Neuronal stem cell (in vitro differentiated cells): Measurements from ENCODE around the gene TSPAN14.

Experiments
- DNase-seq: peaks from one replicate; pipeline ENCODE4 v3.0.0-alpha.2; 2013; ENCODE audit warnings: low spot score
- H2AFZ ChIP-seq: one replicate; pipeline ENCODE4 v1.6.1; 2013; ENCODE audit warnings: mild to moderate bottlenecking, low read length, inconsistent platforms
- H2AK5ac ChIP-seq: 2 replicates; pipeline ENCODE4 v1.6.1; 2013; ENCODE audit warnings: low read depth, mild to moderate bottlenecking, inconsistent platforms, low read length, moderate library complexity, mixed read lengths
- H2BK120ac ChIP-seq: 2 replicates; pipeline ENCODE4 v1.6.1; 2013; ENCODE audit warnings: low read depth, mild to moderate bottlenecking, inconsistent platforms, low read length, moderate library complexity, mixed read lengths
- H2BK12ac ChIP-seq: one replicate; pipeline ENCODE4 v1.6.1; 2013; ENCODE audit warnings: low read length, inconsistent platforms
- H2BK15ac ChIP-seq: 2 replicates; pipeline ENCODE4 v1.6.1; 2013; ENCODE audit warnings: mild to moderate bottlenecking, low read length, inconsistent platforms, mixed read lengths
- H2BK5ac ChIP-seq: one replicate; pipeline ENCODE4 v1.6.1; 2013; ENCODE audit warnings: inconsistent platforms, mild to moderate bottlenecking, low read length, moderate library complexity
- H3K14ac ChIP-seq: one replicate; pipeline ENCODE4 v1.6.1; 2013; ENCODE audit warnings: low read length, inconsistent platforms
- H3K18ac ChIP-seq: 2 replicates; pipeline ENCODE4 v1.6.1; 2013; ENCODE audit warnings: low read length, inconsistent platforms
- H3K23ac ChIP-seq: 2 replicates; pipeline ENCODE4 v1.6.1; 2013; ENCODE audit warnings: low read depth, mild to moderate bottlenecking, mixed read lengths, low read length, inconsistent platforms; ENCODE audit not compliant: poor library complexity
- H3K27ac ChIP-seq: replicated peaks from 3 replicates; pipeline ENCODE4 v1.5.1; 2013; ENCODE audit warnings: low read length, inconsistent platforms
- H3K27me3 ChIP-seq, 3 experiments: 2 replicates each; pipeline ENCODE4 v1.6.1; 2013; ENCODE audit warnings: low read length in 3 of 3, mild to moderate bottlenecking in 2 of 3, inconsistent platforms in 1 of 3, low read depth in 1 of 3, mixed read lengths in 1 of 3, moderate library complexity in 1 of 3; ENCODE audit not compliant: control insufficient read depth in 3 of 3, insufficient read depth in 3 of 3
- H3K36me3 ChIP-seq, 2 donors: replicated peaks in 1 of 2; 2 replicates each; pipeline ENCODE4 v1.6.1; 2013; ENCODE audit warnings: low read length in 2 of 2; ENCODE audit not compliant: control insufficient read depth in 2 of 2, insufficient read depth in 2 of 2
- H3K4ac ChIP-seq: 2 replicates; pipeline ENCODE4 v1.6.1; 2013; ENCODE audit warnings: inconsistent platforms, mild to moderate bottlenecking, low read length, moderate library complexity
- H3K4me1 ChIP-seq, 2 donors: 1 replicate in 1 of 2; 2 replicates in 1 of 2; pipeline ENCODE4 v1.6.1; 2013; ENCODE audit warnings: low read length in 2 of 2, low read depth in 1 of 2; ENCODE audit not compliant: control insufficient read depth in 2 of 2, insufficient read depth in 1 of 2
- H3K4me2 ChIP-seq: one replicate; pipeline ENCODE4 v1.6.1; 2013; ENCODE audit warnings: mild to moderate bottlenecking, low read length, inconsistent platforms; ENCODE audit not compliant: insufficient read depth, poor library complexity, severe bottlenecking
- H3K4me3 ChIP-seq, 2 donors: 2 replicates each; pipeline ENCODE4 v1.5.1; 2013; ENCODE audit warnings: low read length in 2 of 2, mild to moderate bottlenecking in 2 of 2, inconsistent platforms in 1 of 2, moderate library complexity in 1 of 2
- H3K79me1 ChIP-seq: one replicate; pipeline ENCODE4 v1.6.1; 2013; ENCODE audit warnings: low read depth, mild to moderate bottlenecking, inconsistent platforms, low read length, moderate library complexity
- H3K9ac ChIP-seq: one replicate; pipeline ENCODE4 v1.6.1; 2013; ENCODE audit warnings: mild to moderate bottlenecking, low read depth, low read length, inconsistent platforms; ENCODE audit not compliant: poor library complexity
- H3K9me3 ChIP-seq, 2 donors: replicated peaks in 1 of 2; 2 replicates each; pipeline versions ENCODE3 to v1.6.1; 2013; ENCODE audit warnings: low read length in 2 of 2, mild to moderate bottlenecking in 2 of 2, inconsistent platforms in 1 of 2, low read depth in 1 of 2, mixed read lengths in 1 of 2, moderate library complexity in 1 of 2; ENCODE audit not compliant: control insufficient read depth in 2 of 2, insufficient read depth in 1 of 2
- H4K8ac ChIP-seq: one replicate; pipeline ENCODE4 v1.6.1; 2013; ENCODE audit warnings: low read depth, mild to moderate bottlenecking, inconsistent platforms, low read length, moderate library complexity
- H4K91ac ChIP-seq: one replicate; pipeline ENCODE4 v1.6.1; 2013; ENCODE audit warnings: low read length, low read depth, mild to moderate bottlenecking, inconsistent platforms; ENCODE audit not compliant: poor library complexity
- WGBS, 2 donors: extraction: QIAGEN DNeasy Blood & Tissue Kit; methylation state at CpG; one replicate each; pipeline ENCODE4 v1.1.7; 2013; ENCODE audit warnings: missing lambda C conversion rate in 2 of 2, mixed read lengths in 1 of 2; ENCODE audit not compliant: insufficient read length in 2 of 2, insufficient replicate concordance in 1 of 2; ENCODE audit errors: extremely low coverage in 2 of 2; 5-methylcytosine and 5-hydroxymethylcytosine counted together

TSPAN14 gene

GRCh38 chr10:80407812-80408241 lies 46.3 kb upstream of the TSPAN14 start:
- peak overlapping the region; percentile 96 for H2AFZ ChIP-seq
- H2BK12ac ChIP-seq: no peak overlapping the region
- no peaks in the 10 kb centered on the region for H3K27me3 ChIP-seq
- DNase-seq: no peak
- peak overlapping the region; percentile 78 for H3K9ac ChIP-seq
- peaks cover 18 to 20% of the 10 kb centered on the region in 2 donors for H3K4me1 ChIP-seq
- H3K4me2 ChIP-seq: peak overlapping the region; percentile 80
- H4K8ac ChIP-seq: no peak overlapping the region
- peak overlapping the region; percentile 62 for H3K23ac ChIP-seq
- no peak overlapping the region for H2BK15ac ChIP-seq
- peaks cover 2 to 23% of the 10 kb centered on the region in 2 donors for H3K36me3 ChIP-seq
- peak overlapping the region; percentile 84 for H3K27ac ChIP-seq
- peak overlapping the region; percentile 57 for H2BK5ac ChIP-seq
- H4K91ac ChIP-seq: no peak overlapping the region
- H3K79me1 ChIP-seq: peaks cover 8% of the 10 kb centered on the region
- peak overlapping the region; percentile 70 to 91 for H3K4me3 ChIP-seq
- no peak overlapping the region for H2AK5ac ChIP-seq
- no peaks in the 10 kb centered on the region for H3K9me3 ChIP-seq
- no peak overlapping the region for H3K14ac ChIP-seq
- H3K18ac ChIP-seq: peak overlapping the region; percentile 96
- WGBS, 2 donors: no CpG with 5 or more reads among the region's 16 CpGs
- no peak overlapping the region for H3K4ac ChIP-seq
- H2BK120ac ChIP-seq: peak overlapping the region; percentile 22

DNA sequence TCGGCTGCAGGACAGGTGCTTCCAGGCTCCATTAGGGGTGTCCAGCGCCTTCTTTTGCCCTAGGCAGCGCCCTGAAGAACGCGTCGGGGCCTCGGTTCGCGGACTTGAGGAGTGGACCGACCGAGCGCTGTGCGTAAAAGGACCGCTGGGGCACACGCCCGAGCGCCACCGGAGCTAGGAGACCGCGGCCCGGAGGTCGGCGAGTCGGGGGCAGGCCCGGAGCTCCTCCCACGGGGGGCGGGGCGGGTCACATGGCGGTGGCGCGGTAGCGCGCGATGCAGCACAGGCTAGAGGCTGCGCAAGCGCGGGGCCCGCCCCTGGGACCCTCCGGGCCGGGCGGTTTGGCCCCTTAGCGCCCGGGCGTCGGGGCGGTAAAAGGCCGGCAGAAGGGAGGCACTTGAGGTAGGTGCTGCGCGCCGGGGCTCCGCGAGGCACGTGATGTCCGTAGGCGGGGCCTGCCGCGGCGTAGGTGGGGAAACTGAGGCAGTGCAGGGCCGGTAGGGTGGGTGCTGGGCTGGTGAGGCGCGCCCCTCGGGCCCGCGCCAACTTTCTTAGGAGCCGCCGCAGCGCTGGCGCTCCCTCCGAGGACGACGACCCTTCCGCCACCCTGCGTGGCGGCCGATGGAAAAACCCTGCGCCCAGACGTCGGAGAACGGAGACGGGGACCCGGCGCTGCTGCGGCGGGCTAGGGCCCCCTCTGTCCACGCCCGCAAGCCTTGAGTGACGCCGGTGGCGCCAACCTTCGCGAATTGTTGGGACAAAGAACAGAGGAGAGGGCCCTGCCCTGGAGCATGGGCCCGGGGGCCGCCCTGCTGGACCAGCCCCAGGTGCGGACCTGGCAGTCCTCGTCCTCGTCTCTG lies 45.6 kb upstream of the TSPAN14 start, which contains the start of gene PRXL2A:
Gene PRXL2A, plus strand, starts transcription at position 310 of the 860 bp plus-strand sequence. CDS start 11,917 bp downstream, outside the sequence.
- peak within 1 kb of the TSS; percentile 89 for H3K9ac ChIP-seq
- peak; percentile 85 for DNase-seq
- peak within 1 kb of the TSS; percentile 40 for H2BK15ac ChIP-seq
- H3K4me2 ChIP-seq: peak within 1 kb of the TSS; percentile 80
- H2BK120ac ChIP-seq: peak within 1 kb of the TSS; percentile 22
- peaks cover 2 to 23% of the 10 kb centered on the region in 2 donors for H3K36me3 ChIP-seq
- no peak within 1 kb of the TSS for H3K4ac ChIP-seq
- H4K91ac ChIP-seq: no peak within 1 kb of the TSS
- peaks cover 11% of the 10 kb centered on the region for H3K79me1 ChIP-seq
- H4K8ac ChIP-seq: no peak within 1 kb of the TSS
- H2BK12ac ChIP-seq: no peak within 1 kb of the TSS
- H3K4me1 ChIP-seq: peaks cover 18 to 25% of the 10 kb centered on the region in 2 donors
- no CpG with 5 or more reads among the region's 96 CpGs for WGBS, 2 donors
- H3K4me3 ChIP-seq: peak within 1 kb of the TSS; percentile 70 to 93
- H3K27me3 ChIP-seq: no peaks in the 10 kb centered on the region
- H2BK5ac ChIP-seq: peak within 1 kb of the TSS; percentile 57
- H2AK5ac ChIP-seq: no peak within 1 kb of the TSS
- H3K9me3 ChIP-seq: no peaks in the 10 kb centered on the region
- no peak within 1 kb of the TSS for H3K14ac ChIP-seq
- H2AFZ ChIP-seq: peak within 1 kb of the TSS; percentile 96
- H3K18ac ChIP-seq: peak within 1 kb of the TSS; percentile 97
- H3K23ac ChIP-seq: peak within 1 kb of the TSS; percentile 62
- peak within 1 kb of the TSS; percentile 84 for H3K27ac ChIP-seq

DNA sequence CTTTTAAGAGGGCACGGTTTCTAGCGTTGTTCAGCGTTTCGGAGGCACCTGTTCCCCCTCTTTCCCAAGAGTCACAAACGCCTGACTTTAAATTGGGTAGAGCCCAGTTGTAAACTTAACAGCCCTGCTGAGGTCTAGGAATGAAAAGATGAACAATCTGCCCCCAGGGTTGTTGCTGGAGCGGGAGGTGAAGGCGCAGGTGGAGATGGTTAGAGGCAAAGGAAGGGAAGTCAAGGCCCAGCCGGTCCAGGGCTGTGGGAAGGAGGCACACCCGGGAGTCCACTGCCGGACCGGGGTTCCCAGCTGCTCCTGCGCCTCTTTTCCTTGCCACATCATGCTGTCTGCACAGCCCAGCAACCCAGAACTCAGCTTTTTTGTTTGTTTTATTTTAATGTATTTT lies 45.0 kb upstream of the TSPAN14 start:
- no peaks in the 10 kb centered on the region for H3K9me3 ChIP-seq
- peak overlapping the region; percentile 70 to 93 for H3K4me3 ChIP-seq
- H2BK12ac ChIP-seq: no peak overlapping the region
- no peak overlapping the region for H3K14ac ChIP-seq
- no CpG with 5 or more reads among the region's 12 CpGs for WGBS, 2 donors
- peak overlapping the region; percentile 57 for H2BK5ac ChIP-seq
- peak overlapping the region; percentile 62 for H3K23ac ChIP-seq
- H2AFZ ChIP-seq: peak overlapping the region; percentile 96
- peaks cover 2 to 27% of the 10 kb centered on the region in 2 donors for H3K36me3 ChIP-seq
- H3K27ac ChIP-seq: no peak overlapping the region
- H3K4ac ChIP-seq: no peak overlapping the region
- no peak overlapping the region for H4K91ac ChIP-seq
- H3K4me1 ChIP-seq: peaks cover 18 to 30% of the 10 kb centered on the region in 2 donors
- H3K9ac ChIP-seq: peak overlapping the region; percentile 89
- H3K4me2 ChIP-seq: peak overlapping the region; percentile 79
- H3K27me3 ChIP-seq: no peaks in the 10 kb centered on the region
- no peak overlapping the region for H2AK5ac ChIP-seq
- peaks cover 11% of the 10 kb centered on the region for H3K79me1 ChIP-seq
- no peak for DNase-seq
- peak overlapping the region; percentile 97 for H3K18ac ChIP-seq
- H2BK120ac ChIP-seq: no peak overlapping the region
- H2BK15ac ChIP-seq: no peak overlapping the region
- no peak overlapping the region for H4K8ac ChIP-seq

GRCh38 chr10:80410122-80410521 lies 44.0 kb upstream of the TSPAN14 start:
- H3K18ac ChIP-seq: no peak overlapping the region
- H3K36me3 ChIP-seq: peaks cover 2 to 37% of the 10 kb centered on the region in 2 donors
- peaks cover 11% of the 10 kb centered on the region for H3K79me1 ChIP-seq
- peaks cover 15 to 30% of the 10 kb centered on the region in 2 donors for H3K4me1 ChIP-seq
- H4K91ac ChIP-seq: no peak overlapping the region
- H3K9ac ChIP-seq: no peak overlapping the region
- peak overlapping the region in 1 of 2 donors; percentile 70 for H3K4me3 ChIP-seq
- no peaks in the 10 kb centered on the region for H3K9me3 ChIP-seq
- WGBS, 2 donors: no CpG with 5 or more reads among the region's 2 CpGs
- no peak overlapping the region for H3K14ac ChIP-seq
- H3K4ac ChIP-seq: no peak overlapping the region
- H2BK5ac ChIP-seq: no peak overlapping the region
- H4K8ac ChIP-seq: no peak overlapping the region
- H2AFZ ChIP-seq: no peak overlapping the region
- no peak overlapping the region for H3K23ac ChIP-seq
- no peak overlapping the region for H2BK120ac ChIP-seq
- H3K27ac ChIP-seq: no peak overlapping the region
- no peak overlapping the region for H2BK12ac ChIP-seq
- DNase-seq: no peak
- H3K4me2 ChIP-seq: peak overlapping the region; percentile 51
- H2BK15ac ChIP-seq: no peak overlapping the region
- H2AK5ac ChIP-seq: no peak overlapping the region
- H3K27me3 ChIP-seq: no peaks in the 10 kb centered on the region
